ENCODE data around the gene HELZ2. TPM values are rescaled to one million over a fixed set of nuclear protein-coding genes. Genes with fewer than 3 reads are reported as not detected.

The HELZ2 gene
- total and polyA plus RNA-seq, 2 donors (not counting 1 experiment from before 2014, with no cell fraction given): 36.3 to 52.6 TPM

DNA sequence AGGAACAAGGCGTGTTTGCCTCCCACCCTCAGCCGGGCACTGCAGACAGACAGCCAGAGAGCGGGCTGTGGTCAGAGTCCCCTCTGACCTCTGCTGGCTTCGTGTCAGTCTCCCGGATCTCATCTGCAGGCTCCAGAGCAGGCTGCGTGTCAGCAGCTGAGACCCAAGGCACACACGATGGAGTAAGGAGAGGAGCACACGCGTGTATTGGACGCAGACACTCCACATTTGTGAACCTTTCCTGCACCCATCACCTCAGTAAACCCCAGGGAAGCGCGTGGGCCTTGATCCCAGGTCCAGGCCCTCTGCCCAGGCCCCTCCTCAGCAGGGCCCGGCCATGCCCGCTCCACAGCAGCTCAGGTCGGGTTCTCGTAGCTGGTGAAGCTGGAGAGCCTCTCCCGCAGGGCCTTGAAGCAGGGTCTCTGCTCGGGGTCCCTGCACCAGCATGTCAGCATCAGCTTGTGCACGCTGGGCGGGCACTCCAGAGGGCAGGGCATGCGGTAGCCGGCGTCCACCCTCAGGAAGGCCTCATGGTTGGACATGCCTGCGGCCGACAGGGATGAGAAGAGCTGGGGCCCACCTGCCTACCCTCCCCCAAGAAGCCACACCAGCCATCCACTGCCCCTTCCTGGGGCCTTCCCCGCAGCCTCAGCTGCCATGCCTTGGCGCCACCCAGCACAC lies 44.7 kb downstream of the HELZ2 start:
- DNase-seq (peak; percentile 15), ATAC-seq (ENCODE audit: low read depth) (no peak)
- Mint-ChIP-seq H3K4me1 (peaks cover 23% of the 10 kb centered on the region), H3K4me3 (no peak overlapping the region), H3K27me3 (no peaks in the 10 kb centered on the region), H3K27ac (no peak overlapping the region), H3K9me3 (ENCODE audit: insufficient read depth) (no peaks in the 10 kb centered on the region)
- H3K4me1 ChIP-seq (ENCODE audit: control insufficient read depth in 2 of 2, insufficient read depth in 2 of 2, low read length in 2 of 2): peaks cover 6 to 7% of the 10 kb centered on the region in 2 donors
- H3K79me2 ChIP-seq (ENCODE audit: control insufficient read depth, insufficient read depth, low read length): no peaks in the 10 kb centered on the region
- ChIA-PET CTCF (interaction anchor here (1.0 kb wide), 1 partner anchor 353 kb away, joined by 3 read pairs; no protein-coding TSS in a partner anchor), POLR2A (interaction anchor here (0.5 to 1.7 kb wide), 3 partner anchors 9 to 336 kb away, joined by 3 to 8 read pairs (median 4); partner anchors contain the start of genes PPDPF and TPD52L2)
- intact Hi-C loops (cut with micrococcal nuclease): no loop called here
- no peak overlapping the region for H2AFZ ChIP-seq (ENCODE audit: insufficient read depth, low read depth, low read length, poor library complexity, severe bottlenecking)
- no peaks in the 10 kb centered on the region for H4K20me1 ChIP-seq (ENCODE audit: control insufficient read depth, insufficient read depth, low read length, poor library complexity, severe bottlenecking)
- no peak overlapping the region for H3K4me3 ChIP-seq (ENCODE audit: control extremely low read depth in 1 of 5, extremely low read depth in 1 of 5, insufficient read depth in 1 of 5, low read depth in 2 of 5, low read length in 4 of 5)
- no peaks in the 10 kb centered on the region for H3K9me3 ChIP-seq (ENCODE audit: control extremely low read depth in 1 of 3, control insufficient read depth in 2 of 3, insufficient read depth in 1 of 3, low read length in 2 of 3)
- H3K4me2 ChIP-seq (replicated peaks; ENCODE audit: low read depth, low read length, poor library complexity, severe bottlenecking): no peak overlapping the region
- no peak overlapping the region for H3K27ac ChIP-seq (ENCODE audit: low read length in 2 of 2)
- no peaks in the 10 kb centered on the region for H3K36me3 ChIP-seq (replicated peaks in 1 of 2; ENCODE audit: control extremely low read depth in 1 of 2, control insufficient read depth in 1 of 2, extremely low read depth in 1 of 2, insufficient read depth in 2 of 2, low read length in 1 of 2)
- WGBS (ENCODE audit: insufficient coverage): 92% methylated on average over 24 of the region's 27 CpGs
- TF ChIP-seq EZH2 (IDR thresholded peaks at IDR 0.05; ENCODE audit: borderline replicate concordance, insufficient read depth, low read depth, low read length, poor library complexity, severe bottlenecking): no peak
- no peak for TF ChIP-seq CTCF (IDR thresholded peaks at IDR 0.05)
- H3K9ac ChIP-seq (ENCODE audit: low read length): no peak overlapping the region
- H3K27me3 ChIP-seq (replicated peaks in 1 of 4; ENCODE audit: control extremely low read depth in 1 of 4, control insufficient read depth in 3 of 4, insufficient read depth in 4 of 4, low read length in 3 of 4): peaks cover 0 to 6% (median 0%) of the 10 kb centered on the region in 4 experiments

GRCh38 chr20:63527184-63527583 lies 46.9 kb downstream of the HELZ2 start:
- Histone ChIP-seq H2AFZ (ENCODE audit: insufficient read depth, low read depth, low read length, poor library complexity, severe bottlenecking) (no peak overlapping the region), H3K27me3 (replicated peaks in 1 of 4; ENCODE audit: control extremely low read depth in 1 of 4, control insufficient read depth in 3 of 4, insufficient read depth in 4 of 4, low read length in 3 of 4) (peaks cover 0 to 6% (median 0%) of the 10 kb centered on the region in 4 experiments), H3K36me3 (replicated peaks in 1 of 2; ENCODE audit: control extremely low read depth in 1 of 2, control insufficient read depth in 1 of 2, extremely low read depth in 1 of 2, insufficient read depth in 2 of 2, low read length in 1 of 2) (peaks cover 0 to 5% of the 10 kb centered on the region in 2 experiments), H3K4me3 (ENCODE audit: control extremely low read depth in 1 of 5, extremely low read depth in 1 of 5, insufficient read depth in 1 of 5, low read depth in 2 of 5, low read length in 4 of 5) (no peak overlapping the region), H3K27ac (ENCODE audit: low read length in 2 of 2) (no peak overlapping the region), H3K9me3 (ENCODE audit: control extremely low read depth in 1 of 3, control insufficient read depth in 2 of 3, insufficient read depth in 1 of 3, low read length in 2 of 3) (peaks cover 0 to 14% (median 4%) of the 10 kb centered on the region in 3 donors), H3K4me2 (replicated peaks; ENCODE audit: low read depth, low read length, poor library complexity, severe bottlenecking) (no peak overlapping the region), H3K4me1 (ENCODE audit: control insufficient read depth in 2 of 2, insufficient read depth in 2 of 2, low read length in 2 of 2) (peaks cover 9 to 12% of the 10 kb centered on the region in 2 donors), H4K20me1 (ENCODE audit: control insufficient read depth, insufficient read depth, low read length, poor library complexity, severe bottlenecking) (peaks cover 16% of the 10 kb centered on the region), H3K79me2 (ENCODE audit: control insufficient read depth, insufficient read depth, low read length) (peaks cover 5% of the 10 kb centered on the region), H3K9ac (ENCODE audit: low read length) (no peak overlapping the region)
- H3K27ac Mint-ChIP-seq: no peak overlapping the region
- ATAC-seq (ENCODE audit: low read depth) (no peak), DNase-seq (no peak)
- intact Hi-C loops (cut with micrococcal nuclease): no loop called here
- TF ChIP-seq EZH2 (IDR thresholded peaks at IDR 0.05; ENCODE audit: borderline replicate concordance, insufficient read depth, low read depth, low read length, poor library complexity, severe bottlenecking) (no peak), CTCF (IDR thresholded peaks at IDR 0.05) (no peak)
- ChIA-PET POLR2A (no interaction called here), CTCF (no interaction called here)
- H3K4me3 Mint-ChIP-seq: no peak overlapping the region
- H3K9me3 Mint-ChIP-seq (ENCODE audit: insufficient read depth): no peaks in the 10 kb centered on the region
- peaks cover 32% of the 10 kb centered on the region for H3K4me1 Mint-ChIP-seq
- WGBS (ENCODE audit: insufficient coverage): 85% methylated on average over 5 of the region's 9 CpGs
- H3K27me3 Mint-ChIP-seq: no peaks in the 10 kb centered on the region
